ENCODE results near the gene PCNX3. TPM values are rescaled to one million over a fixed set of nuclear protein-coding genes. Genes with fewer than 3 reads are reported as not detected.

The PCNX3 gene
- total and polyA plus RNA-seq, 4 donors = 10.4 to 41.6 (median 25.5) TPM

DNA sequence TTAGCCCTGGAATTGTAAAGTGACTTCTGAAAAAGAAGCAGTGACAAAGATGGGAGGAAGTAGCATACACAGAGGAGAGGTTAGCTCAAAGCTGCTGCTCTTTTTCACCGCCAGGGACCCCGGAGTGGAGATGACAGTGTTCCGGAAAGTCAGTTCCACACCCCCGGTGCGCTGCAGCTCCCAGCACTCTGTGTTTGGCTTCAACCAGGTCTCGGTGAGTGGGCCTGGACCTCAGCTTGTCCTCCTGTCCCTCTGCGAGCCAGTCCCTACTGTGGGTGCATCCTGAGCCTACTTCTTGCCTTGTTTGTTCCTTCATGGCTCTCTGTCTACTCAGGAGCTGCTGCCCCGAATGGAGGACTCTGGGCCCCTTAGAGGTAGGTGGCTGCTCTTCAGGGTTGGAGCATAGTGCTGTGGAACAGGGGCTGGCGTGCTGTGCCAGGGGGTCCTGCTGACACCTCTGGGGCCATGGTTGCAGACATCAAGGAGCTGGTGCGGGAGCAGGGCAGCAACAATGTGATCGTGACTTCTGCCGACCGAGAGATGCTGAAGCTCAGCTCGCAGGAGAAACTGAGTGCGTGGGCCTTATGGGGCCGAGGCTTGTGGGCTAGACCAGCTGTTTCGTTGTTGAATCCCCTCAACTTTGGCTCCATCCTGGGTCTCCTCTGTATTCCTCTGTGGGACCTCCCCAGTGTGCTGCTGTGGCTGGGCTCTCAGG is 1.7 kb downstream of the PCNX3 start:
- no peaks in the 10 kb centered on the region for H3K9me3 ChIP-seq (ENCODE audit: control insufficient read depth, insufficient read depth, low read length)
- WGBS (ENCODE audit: insufficient coverage) = 90% methylated on average over 17 of the region's 17 CpGs
- peaks cover 42% of the 10 kb centered on the region for H3K4me1 ChIP-seq (ENCODE audit: control insufficient read depth, insufficient read depth, low read length)
- DNase-seq (ENCODE audit: low read depth in 4 of 6, low spot score in 6 of 6) = no peak
- peaks cover 67% of the 10 kb centered on the region for H3K36me3 ChIP-seq (ENCODE audit: control insufficient read depth, insufficient read depth, low read length)
- no peak overlapping the region for H3K4me3 ChIP-seq (ENCODE audit: low read depth, low read length)
- H3K27me3 ChIP-seq (ENCODE audit: control insufficient read depth, insufficient read depth, low read length) = no peaks in the 10 kb centered on the region
- no peak overlapping the region for H3K27ac ChIP-seq (ENCODE audit: low read depth, low read length)

DNA sequence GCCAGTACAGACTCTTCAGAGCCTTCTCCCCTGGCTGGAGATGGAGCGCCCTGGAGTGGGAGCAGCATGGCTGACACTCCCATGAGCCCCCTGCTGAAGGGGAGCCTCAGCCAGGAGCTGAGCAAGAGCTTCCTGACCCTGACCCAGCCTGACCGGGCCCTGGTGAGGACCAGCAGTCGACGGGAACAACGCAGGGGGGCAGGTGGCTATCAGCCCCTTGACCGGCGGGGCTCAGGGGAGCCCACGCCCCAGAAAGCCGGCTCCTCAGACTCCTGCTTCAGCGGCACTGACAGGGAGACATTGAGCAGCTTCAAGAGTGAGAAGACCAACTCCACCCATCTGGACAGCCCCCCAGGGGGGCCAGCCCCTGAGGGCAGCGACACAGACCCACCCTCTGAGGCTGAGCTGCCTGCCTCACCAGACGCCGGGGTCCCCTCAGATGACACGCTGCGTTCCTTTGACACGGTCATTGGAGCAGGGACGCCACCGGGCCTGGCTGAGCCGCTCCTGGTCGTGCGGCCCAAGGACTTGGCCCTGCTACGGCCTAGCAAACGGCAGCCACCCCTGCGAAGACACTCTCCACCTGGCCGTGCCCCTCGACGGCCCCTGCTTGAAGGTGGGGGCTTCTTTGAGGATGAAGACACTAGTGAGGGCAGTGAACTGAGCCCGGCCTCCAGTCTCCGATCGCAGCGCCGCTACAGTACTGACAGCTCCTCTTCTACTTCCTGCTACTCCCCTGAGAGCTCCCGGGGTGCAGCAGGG is 2.6 kb downstream of the PCNX3 start:
- Histone ChIP-seq H3K9me3 (ENCODE audit: control insufficient read depth, insufficient read depth, low read length) (no peaks in the 10 kb centered on the region), H3K36me3 (ENCODE audit: control insufficient read depth, insufficient read depth, low read length) (peaks cover 65% of the 10 kb centered on the region), H3K4me3 (ENCODE audit: low read depth, low read length) (no peak overlapping the region), H3K27me3 (ENCODE audit: control insufficient read depth, insufficient read depth, low read length) (no peaks in the 10 kb centered on the region), H3K27ac (ENCODE audit: low read depth, low read length) (no peak overlapping the region), H3K4me1 (ENCODE audit: control insufficient read depth, insufficient read depth, low read length) (peaks cover 33% of the 10 kb centered on the region)
- DNase-seq (ENCODE audit: low read depth in 4 of 6, low spot score in 6 of 6) = no peak
- WGBS (ENCODE audit: insufficient coverage) = 96% methylated on average over 33 of the region's 33 CpGs

DNA sequence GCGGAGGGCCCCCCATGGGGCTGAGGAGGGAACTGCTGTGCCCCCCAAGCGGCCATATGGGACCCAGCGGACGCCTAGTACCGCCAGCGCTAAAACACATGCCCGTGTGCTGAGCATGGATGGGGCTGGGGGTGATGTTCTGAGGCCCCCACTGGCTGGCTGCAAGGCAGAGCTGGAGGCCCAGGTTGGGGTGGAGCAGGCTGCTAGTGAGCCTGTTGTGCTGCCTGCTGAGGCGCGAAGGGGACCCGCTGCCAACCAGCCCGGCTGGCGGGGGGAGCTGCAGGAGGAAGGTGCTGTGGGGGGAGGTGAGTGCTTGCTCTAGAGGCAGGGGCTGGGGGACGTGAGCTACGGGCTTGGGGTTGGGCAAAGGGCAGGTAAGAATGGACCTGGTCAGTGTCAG is 3.2 kb downstream of the PCNX3 start:
- H3K4me3 ChIP-seq (ENCODE audit: low read depth, low read length) = no peak overlapping the region
- no peak for DNase-seq (ENCODE audit: low read depth in 4 of 6, low spot score in 6 of 6)
- H3K27me3 ChIP-seq (ENCODE audit: control insufficient read depth, insufficient read depth, low read length) = no peaks in the 10 kb centered on the region
- peaks cover 27% of the 10 kb centered on the region for H3K4me1 ChIP-seq (ENCODE audit: control insufficient read depth, insufficient read depth, low read length)
- WGBS (ENCODE audit: insufficient coverage) = 96% methylated on average over 14 of the region's 14 CpGs
- H3K36me3 ChIP-seq (ENCODE audit: control insufficient read depth, insufficient read depth, low read length) = peaks cover 69% of the 10 kb centered on the region
- H3K9me3 ChIP-seq (ENCODE audit: control insufficient read depth, insufficient read depth, low read length) = no peaks in the 10 kb centered on the region
- H3K27ac ChIP-seq (ENCODE audit: low read depth, low read length) = no peak overlapping the region

DNA sequence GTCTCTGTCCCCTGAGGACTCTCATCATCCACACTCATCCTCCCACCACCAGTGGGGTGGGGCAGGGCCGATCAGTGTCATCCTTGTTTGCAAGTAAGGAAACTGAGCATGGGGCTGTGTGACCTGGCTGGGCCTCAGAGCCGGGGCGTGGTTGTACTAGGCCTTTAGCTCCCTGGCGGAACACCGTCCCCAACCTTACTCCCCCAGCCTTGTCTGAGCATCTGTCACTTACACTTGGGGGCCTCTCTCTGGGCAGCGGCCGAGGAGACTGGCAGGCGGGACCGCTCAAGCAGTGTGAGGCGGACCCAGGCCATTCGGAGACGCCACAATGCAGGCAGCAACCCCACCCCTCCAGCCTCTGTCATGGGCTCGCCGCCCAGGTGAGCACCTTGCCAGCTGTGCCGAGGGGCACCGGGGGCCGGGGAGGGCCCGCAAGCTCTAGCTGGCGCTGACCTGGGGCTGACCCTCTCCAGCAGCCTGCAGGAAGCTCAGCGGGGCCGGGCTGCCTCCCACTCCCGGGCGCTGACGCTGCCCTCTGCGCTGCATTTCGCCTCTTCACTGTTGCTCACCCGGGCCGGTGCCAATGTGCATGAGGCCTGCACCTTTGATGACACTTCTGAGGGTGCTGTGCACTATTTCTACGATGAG is 3.8 kb downstream of the PCNX3 start:
- H3K27ac ChIP-seq (ENCODE audit: low read depth, low read length) = no peak overlapping the region
- H3K27me3 ChIP-seq (ENCODE audit: control insufficient read depth, insufficient read depth, low read length) = no peaks in the 10 kb centered on the region
- H3K9me3 ChIP-seq (ENCODE audit: control insufficient read depth, insufficient read depth, low read length) = no peaks in the 10 kb centered on the region
- H3K4me3 ChIP-seq (ENCODE audit: low read depth, low read length) = no peak overlapping the region
- H3K36me3 ChIP-seq (ENCODE audit: control insufficient read depth, insufficient read depth, low read length) = peaks cover 76% of the 10 kb centered on the region
- peaks cover 21% of the 10 kb centered on the region for H3K4me1 ChIP-seq (ENCODE audit: control insufficient read depth, insufficient read depth, low read length)
- 93% methylated on average over 23 of the region's 29 CpGs for WGBS (ENCODE audit: insufficient coverage)
- no peak for DNase-seq (ENCODE audit: low read depth in 4 of 6, low spot score in 6 of 6)

DNA sequence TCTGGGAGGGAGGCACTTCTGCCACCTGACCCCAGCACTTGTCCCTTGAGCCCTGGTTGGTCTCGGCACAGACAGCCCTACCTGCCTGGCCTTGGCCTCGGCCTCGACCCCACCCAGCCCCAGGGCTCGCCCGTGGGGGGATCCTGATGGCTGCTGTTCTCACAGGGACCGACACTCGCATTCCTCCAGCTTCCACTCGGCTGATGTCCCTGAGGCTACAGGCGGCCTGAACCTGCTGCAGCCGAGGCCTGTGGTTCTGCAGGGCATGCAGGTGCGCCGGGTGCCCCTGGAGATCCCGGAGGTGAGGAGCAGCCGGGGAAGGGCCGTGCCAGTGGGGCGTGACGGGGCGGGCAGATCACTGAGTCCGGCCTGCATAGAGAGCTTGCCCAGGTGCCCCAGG is 5.1 kb downstream of the PCNX3 start:
- Histone ChIP-seq H3K27ac (ENCODE audit: low read depth, low read length) (no peak overlapping the region), H3K27me3 (ENCODE audit: control insufficient read depth, insufficient read depth, low read length) (no peaks in the 10 kb centered on the region), H3K4me1 (ENCODE audit: control insufficient read depth, insufficient read depth, low read length) (peaks cover 15% of the 10 kb centered on the region), H3K4me3 (ENCODE audit: low read depth, low read length) (no peak overlapping the region), H3K36me3 (ENCODE audit: control insufficient read depth, insufficient read depth, low read length) (peaks cover 88% of the 10 kb centered on the region), H3K9me3 (ENCODE audit: control insufficient read depth, insufficient read depth, low read length) (no peaks in the 10 kb centered on the region)
- 96% methylated on average over 19 of the region's 19 CpGs for WGBS (ENCODE audit: insufficient coverage)
- DNase-seq (ENCODE audit: low read depth in 4 of 6, low spot score in 6 of 6) = no peak

DNA sequence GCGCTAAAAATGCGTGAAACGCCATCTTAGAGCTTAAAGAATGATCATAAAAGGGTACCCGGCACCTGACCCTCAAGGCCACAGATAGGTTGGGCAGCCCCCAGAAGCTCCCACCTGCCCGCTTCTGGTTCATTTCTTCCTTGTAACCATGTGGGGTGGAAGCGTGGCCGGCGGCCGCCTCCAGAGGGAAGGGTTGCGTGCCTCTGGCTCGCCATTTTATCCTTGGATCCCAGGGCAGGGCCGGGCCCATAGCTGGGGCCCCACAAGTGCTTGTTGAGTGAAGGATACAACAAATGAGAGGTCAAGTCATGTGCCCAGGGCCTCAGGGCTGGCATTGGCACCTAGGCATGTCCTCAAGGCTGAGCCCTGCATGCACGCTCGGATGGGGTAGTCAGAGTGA is 5.9 kb downstream of the PCNX3 start:
- no peaks in the 10 kb centered on the region for H3K9me3 ChIP-seq (ENCODE audit: control insufficient read depth, insufficient read depth, low read length)
- DNase-seq (ENCODE audit: low read depth in 4 of 6, low spot score in 6 of 6) = no peak
- peaks cover 96% of the 10 kb centered on the region for H3K36me3 ChIP-seq (ENCODE audit: control insufficient read depth, insufficient read depth, low read length)
- H3K4me3 ChIP-seq (ENCODE audit: low read depth, low read length) = no peak overlapping the region
- H3K27me3 ChIP-seq (ENCODE audit: control insufficient read depth, insufficient read depth, low read length) = no peaks in the 10 kb centered on the region
- peaks cover 12% of the 10 kb centered on the region for H3K4me1 ChIP-seq (ENCODE audit: control insufficient read depth, insufficient read depth, low read length)
- 96% methylated on average over 10 of the region's 14 CpGs for whole genome bisulfite sequencing (ENCODE audit: insufficient coverage)
- no peak overlapping the region for H3K27ac ChIP-seq (ENCODE audit: low read depth, low read length)

DNA sequence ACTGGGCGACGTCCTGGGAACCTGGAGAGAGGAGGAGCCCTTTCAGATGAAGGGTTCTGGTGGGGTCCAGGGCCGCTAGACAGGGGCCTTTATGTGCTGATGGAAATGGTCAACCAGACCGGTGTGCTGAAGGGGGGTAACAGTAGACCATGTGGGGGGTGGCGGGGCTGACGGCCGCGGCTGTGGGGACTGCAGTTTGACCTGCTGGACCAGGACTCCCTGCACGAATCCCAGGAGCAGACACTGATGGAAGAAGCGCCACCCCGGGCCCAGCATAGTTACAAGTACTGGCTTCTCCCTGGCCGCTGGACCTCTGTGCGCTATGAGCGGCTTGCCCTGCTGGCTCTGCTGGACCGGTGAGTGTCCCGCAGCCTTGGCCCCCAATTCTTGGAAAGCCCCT is 6.4 kb downstream of the PCNX3 start:
- Histone ChIP-seq H3K36me3 (ENCODE audit: control insufficient read depth, insufficient read depth, low read length) (peaks cover 98% of the 10 kb centered on the region), H3K27ac (ENCODE audit: low read depth, low read length) (no peak overlapping the region), H3K9me3 (ENCODE audit: control insufficient read depth, insufficient read depth, low read length) (no peaks in the 10 kb centered on the region), H3K27me3 (ENCODE audit: control insufficient read depth, insufficient read depth, low read length) (no peaks in the 10 kb centered on the region), H3K4me1 (ENCODE audit: control insufficient read depth, insufficient read depth, low read length) (peaks cover 6% of the 10 kb centered on the region), H3K4me3 (ENCODE audit: low read depth, low read length) (no peak overlapping the region)
- WGBS (ENCODE audit: insufficient coverage) = 91% methylated on average over 16 of the region's 16 CpGs
- no peak for DNase-seq (ENCODE audit: low read depth in 4 of 6, low spot score in 6 of 6)

DNA sequence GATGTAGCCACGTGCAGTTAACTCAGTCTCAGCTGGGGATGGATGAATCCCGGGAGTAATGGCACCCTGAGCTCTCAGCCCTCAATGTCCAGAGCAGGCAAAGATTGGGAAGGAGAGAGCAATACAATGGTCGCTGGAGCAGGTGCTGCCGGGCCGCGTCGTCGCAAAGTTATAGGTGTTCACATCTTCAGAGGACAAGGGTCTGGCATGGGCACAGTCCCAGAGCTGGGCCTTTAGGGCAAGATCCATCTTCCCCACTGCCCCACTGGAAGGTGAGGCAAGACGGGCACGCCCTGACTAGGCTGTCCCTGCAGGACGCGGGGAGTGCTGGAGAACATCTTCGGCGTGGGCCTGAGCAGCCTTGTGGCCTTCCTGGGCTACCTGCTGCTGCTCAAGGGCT is 7.6 kb downstream of the PCNX3 start:
- peaks cover 98% of the 10 kb centered on the region for H3K36me3 ChIP-seq (ENCODE audit: control insufficient read depth, insufficient read depth, low read length)
- 94% methylated on average over 11 of the region's 14 CpGs for WGBS (ENCODE audit: insufficient coverage)

DNA sequence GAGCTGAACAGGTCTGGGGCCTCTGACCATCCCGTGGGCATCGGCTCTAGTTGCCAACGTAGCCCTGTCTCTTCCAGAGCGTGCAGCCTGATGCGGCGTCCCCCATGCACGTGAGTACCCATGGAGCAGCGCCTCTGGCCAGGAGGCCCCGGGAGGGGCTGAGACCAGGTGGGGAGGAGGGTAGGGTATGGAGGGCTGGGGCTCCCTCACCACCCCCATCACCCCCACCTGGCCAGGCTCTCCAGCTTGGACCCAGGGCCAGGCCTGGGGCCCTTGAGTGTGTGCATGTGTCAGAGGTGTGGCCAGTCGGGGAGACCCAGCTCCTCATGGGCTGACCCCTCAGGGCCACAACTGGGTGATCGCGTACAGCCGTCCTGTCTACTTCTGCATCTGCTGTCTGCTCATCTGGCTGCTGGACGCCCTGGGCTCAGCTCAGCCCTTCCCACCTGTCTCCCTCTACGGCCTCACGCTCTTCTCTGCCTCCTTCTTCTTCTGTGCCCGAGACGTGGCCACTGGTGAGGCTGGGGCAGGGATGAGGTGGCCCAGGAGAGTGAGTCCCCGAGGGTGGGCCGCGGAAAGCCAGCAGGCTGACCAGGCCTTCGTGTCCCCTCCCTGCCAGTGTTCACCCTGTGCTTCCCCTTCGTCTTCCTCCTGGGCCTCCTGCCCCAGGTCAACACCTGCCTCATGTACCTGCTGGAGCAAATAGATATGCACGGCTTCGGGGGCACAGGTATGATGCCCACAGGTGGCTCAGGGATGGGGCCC is 8.5 kb downstream of the PCNX3 start:
- Histone ChIP-seq H3K36me3 (ENCODE audit: control insufficient read depth, insufficient read depth, low read length) (peaks cover 98% of the 10 kb centered on the region), H3K9me3 (ENCODE audit: control insufficient read depth, insufficient read depth, low read length) (no peaks in the 10 kb centered on the region), H3K4me1 (ENCODE audit: control insufficient read depth, insufficient read depth, low read length) (no peaks in the 10 kb centered on the region), H3K4me3 (ENCODE audit: low read depth, low read length) (no peak overlapping the region), H3K27me3 (ENCODE audit: control insufficient read depth, insufficient read depth, low read length) (no peaks in the 10 kb centered on the region), H3K27ac (ENCODE audit: low read depth, low read length) (no peak overlapping the region)
- DNase-seq (ENCODE audit: low read depth in 4 of 6, low spot score in 6 of 6) = no peak
- WGBS (ENCODE audit: insufficient coverage) = 94% methylated on average over 15 of the region's 25 CpGs

More for the DNA sequence above, 7.6 kb downstream of the PCNX3 start:
- H3K4me3 ChIP-seq (ENCODE audit: low read depth, low read length) = no peak overlapping the region
- no peak overlapping the region for H3K27ac ChIP-seq (ENCODE audit: low read depth, low read length)
- no peaks in the 10 kb centered on the region for H3K4me1 ChIP-seq (ENCODE audit: control insufficient read depth, insufficient read depth, low read length)
- DNase-seq (ENCODE audit: low read depth in 4 of 6, low spot score in 6 of 6) = no peak
- H3K9me3 ChIP-seq (ENCODE audit: control insufficient read depth, insufficient read depth, low read length) = no peaks in the 10 kb centered on the region
- H3K27me3 ChIP-seq (ENCODE audit: control insufficient read depth, insufficient read depth, low read length) = no peaks in the 10 kb centered on the region
